GM21526 (cell line): ENCODE measurements around the gene USP17L26.
"Not testable (repeated sequence)": the region's sequence is repeated elsewhere in the genome, so short reads cannot be mapped to it uniquely, and the experiment has no call there.

Source experiments
- ATAC-seq: cut with Tn5 transposase; IDR thresholded peaks from one replicate; pipeline ENCODE4 v1.9.1; 2021; ENCODE audit warnings: moderate library complexity; ENCODE audit not compliant: unreplicated experiment, low FRiP score

USP17L26 gene

GRCh38 chr4:9334358-9334757 lies at the start of gene USP17L26:
USP17L26 (plus strand) TSS chr4:9334658; CDS start chr4:9334658, 0 bp downstream.
- not testable (repeated sequence) for ATAC-seq

GRCh38 chr4:9324191-9324590 lies 10.3 kb upstream of the USP17L26 start:
- ATAC-seq = not testable (repeated sequence)

- not testable (repeated sequence) for ATAC-seq
Observed at GRCh38 chr4:9324865-9325264, 9.6 kb upstream of the USP17L26 start, which contains the start of gene USP17L24. USP17L24 (plus strand) TSS chr4:9325165; CDS start chr4:9325165, 0 bp downstream.

GRCh38 chr4:9329611-9330010 lies 4.8 kb upstream of the USP17L26 start, which contains the start of gene USP17L25:
USP17L25 (plus strand) TSS chr4:9329911; CDS start chr4:9329911, 0 bp downstream.
- ATAC-seq = not testable (repeated sequence)

- not testable (repeated sequence) for ATAC-seq
Observed at GRCh38 chr4:9339103-9339502, 4.6 kb downstream of the USP17L26 start, which contains the start of gene USP17L5. USP17L5 (plus strand) TSS chr4:9339403; CDS start chr4:9339403, 0 bp downstream.

GRCh38 chr4:9343848-9344247 lies 9.4 kb downstream of the USP17L26 start, which contains the start of gene USP17L27:
USP17L27 (plus strand) TSS chr4:9344148; CDS start chr4:9344148, 0 bp downstream.
- ATAC-seq = not testable (repeated sequence)

- ATAC-seq = not testable (repeated sequence)
Observed at GRCh38 chr4:9348593-9348992, 14.1 kb downstream of the USP17L26 start, which contains the start of gene USP17L28. USP17L28 (plus strand) TSS chr4:9348893; CDS start chr4:9348893, 0 bp downstream.

- ATAC-seq = not testable (repeated sequence)
Observed at GRCh38 chr4:9350866-9351265, 16.4 kb downstream of the USP17L26 start.

- not testable (repeated sequence) for ATAC-seq
Observed at GRCh38 chr4:9353338-9353737, 18.9 kb downstream of the USP17L26 start, which contains the start of gene USP17L29. USP17L29 (plus strand) TSS chr4:9353638; CDS start chr4:9353638, 0 bp downstream.

GRCh38 chr4:9362829-9363228 lies 28.4 kb downstream of the USP17L26 start, which contains the start of gene USP17L30:
USP17L30 (plus strand) TSS chr4:9363129; CDS start chr4:9363129, 0 bp downstream.
- not testable (repeated sequence) for ATAC-seq

- not testable (repeated sequence) for ATAC-seq
Observed at GRCh38 chr4:9379881-9380280, 45.4 kb downstream of the USP17L26 start.

GRCh38 chr4:9381012-9381534 lies 46.6 kb downstream of the USP17L26 start:
- ATAC-seq = not testable (repeated sequence)

- ATAC-seq = no peak
Observed at GRCh38 chr4:9384126-9384525, 49.7 kb downstream of the USP17L26 start.
